Measurements from ENCODE around the gene ACTN4.
A peak's percentile ranks its signal among the peaks of the same experiment; 100 is the strongest.

Gene ACTN4

GRCh38 chr19:38733493-38734175 is 86.2 kb downstream of the ACTN4 start:
- Histone ChIP-seq H3K36me3 (ENCODE audit: insufficient read depth, low read length) (peaks cover 14% of the 10 kb centered on the region; the same call in 1 of the 2 replicates), H3K27me3 (ENCODE audit: insufficient read depth, low read length, poor library complexity, severe bottlenecking) (no peaks in the 10 kb centered on the region), H3K9me2 (replicated peaks; ENCODE audit: low read depth, low read length) (no peaks in the 10 kb centered on the region), H3K4me2 (ENCODE audit: low read depth, low read length, poor library complexity, severe bottlenecking) (peak overlapping the region; percentile 94), H3K4me1 (ENCODE audit: insufficient read depth, low read length, poor library complexity, severe bottlenecking) (peaks cover 24% of the 10 kb centered on the region), H3K4me3 (ENCODE audit: low read length, poor library complexity, severe bottlenecking) (peak overlapping the region; percentile 63), H3K9me3 (ENCODE audit: insufficient read depth, low read depth, low read length) (no peaks in the 10 kb centered on the region), H3K9ac (ENCODE audit: low read depth, low read length, poor library complexity, severe bottlenecking) (peak overlapping the region; percentile 60), H3F3A (ENCODE audit: low read depth) (no peaks in the 10 kb centered on the region), H3K79me2 (ENCODE audit: insufficient read depth, low read length) (no peaks in the 10 kb centered on the region), H4K20me1 (ENCODE audit: insufficient read depth, low read length, poor library complexity, severe bottlenecking) (peaks cover 3% of the 10 kb centered on the region), H2AFZ (ENCODE audit: low read length) (no peak overlapping the region)
- no peak for TF ChIP-seq EZH2phosphoT487 (IDR thresholded peaks at IDR 0.05; ENCODE audit: borderline replicate concordance)
- TF ChIP-seq, protein P1, sequence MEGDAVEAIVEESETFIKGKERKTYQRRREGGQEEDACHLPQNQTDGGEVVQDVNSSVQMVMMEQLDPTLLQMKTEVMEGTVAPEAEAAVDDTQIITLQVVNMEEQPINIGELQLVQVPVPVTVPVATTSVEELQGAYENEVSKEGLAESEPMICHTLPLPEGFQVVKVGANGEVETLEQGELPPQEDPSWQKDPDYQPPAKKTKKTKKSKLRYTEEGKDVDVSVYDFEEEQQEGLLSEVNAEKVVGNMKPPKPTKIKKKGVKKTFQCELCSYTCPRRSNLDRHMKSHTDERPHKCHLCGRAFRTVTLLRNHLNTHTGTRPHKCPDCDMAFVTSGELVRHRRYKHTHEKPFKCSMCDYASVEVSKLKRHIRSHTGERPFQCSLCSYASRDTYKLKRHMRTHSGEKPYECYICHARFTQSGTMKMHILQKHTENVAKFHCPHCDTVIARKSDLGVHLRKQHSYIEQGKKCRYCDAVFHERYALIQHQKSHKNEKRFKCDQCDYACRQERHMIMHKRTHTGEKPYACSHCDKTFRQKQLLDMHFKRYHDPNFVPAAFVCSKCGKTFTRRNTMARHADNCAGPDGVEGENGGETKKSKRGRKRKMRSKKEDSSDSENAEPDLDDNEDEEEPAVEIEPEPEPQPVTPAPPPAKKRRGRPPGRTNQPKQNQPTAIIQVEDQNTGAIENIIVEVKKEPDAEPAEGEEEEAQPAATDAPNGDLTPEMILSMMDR (conservative IDR thresholded peaks at IDR 0.05; ENCODE audit: low read length) = no peak

- peak overlapping the region; percentile 94 for H3K4me2 ChIP-seq (ENCODE audit: low read depth, low read length, poor library complexity, severe bottlenecking)
- H3K9ac ChIP-seq (ENCODE audit: low read depth, low read length, poor library complexity, severe bottlenecking) = peak overlapping the region; percentile 60
- peak overlapping the region; percentile 63 for H3K4me3 ChIP-seq (ENCODE audit: low read length, poor library complexity, severe bottlenecking)
Observed at GRCh38 chr19:38734176-38734425, 86.7 kb downstream of the ACTN4 start.

GRCh38 chr19:38734426-38735256 is 87.2 kb downstream of the ACTN4 start:
- Histone ChIP-seq H2AFZ (ENCODE audit: low read length) (peak overlapping the region; percentile 80), H3F3A (ENCODE audit: low read depth) (no peaks in the 10 kb centered on the region), H3K4me3 (ENCODE audit: low read length, poor library complexity, severe bottlenecking) (peak overlapping the region; percentile 63), H3K79me2 (ENCODE audit: insufficient read depth, low read length) (no peaks in the 10 kb centered on the region), H3K9me2 (replicated peaks; ENCODE audit: low read depth, low read length) (no peaks in the 10 kb centered on the region), H3K9ac (ENCODE audit: low read depth, low read length, poor library complexity, severe bottlenecking) (peak overlapping the region; percentile 60), H3K27me3 (ENCODE audit: insufficient read depth, low read length, poor library complexity, severe bottlenecking) (no peaks in the 10 kb centered on the region), H4K20me1 (ENCODE audit: insufficient read depth, low read length, poor library complexity, severe bottlenecking) (peaks cover 3% of the 10 kb centered on the region), H3K36me3 (ENCODE audit: insufficient read depth, low read length) (peaks cover 8% of the 10 kb centered on the region; the same call in 1 of the 2 replicates), H3K4me1 (ENCODE audit: insufficient read depth, low read length, poor library complexity, severe bottlenecking) (peaks cover 24% of the 10 kb centered on the region), H3K9me3 (ENCODE audit: insufficient read depth, low read depth, low read length) (no peaks in the 10 kb centered on the region), H3K4me2 (ENCODE audit: low read depth, low read length, poor library complexity, severe bottlenecking) (peak overlapping the region; percentile 94)
- TF ChIP-seq, protein P1 (conservative IDR thresholded peaks at IDR 0.05; ENCODE audit: low read length) = no peak
- TF ChIP-seq EZH2phosphoT487 (IDR thresholded peaks at IDR 0.05; ENCODE audit: borderline replicate concordance) = no peak

More at GRCh38 chr19:38734176-38734425, 86.7 kb downstream of the ACTN4 start:
- Histone ChIP-seq H3K27me3 (ENCODE audit: insufficient read depth, low read length, poor library complexity, severe bottlenecking) (no peaks in the 10 kb centered on the region), H3K4me1 (ENCODE audit: insufficient read depth, low read length, poor library complexity, severe bottlenecking) (peaks cover 24% of the 10 kb centered on the region), H3F3A (ENCODE audit: low read depth) (no peaks in the 10 kb centered on the region), H2AFZ (ENCODE audit: low read length) (peak overlapping the region; percentile 80), H3K9me2 (replicated peaks; ENCODE audit: low read depth, low read length) (no peaks in the 10 kb centered on the region), H3K9me3 (ENCODE audit: insufficient read depth, low read depth, low read length) (no peaks in the 10 kb centered on the region), H3K79me2 (ENCODE audit: insufficient read depth, low read length) (no peaks in the 10 kb centered on the region), H4K20me1 (ENCODE audit: insufficient read depth, low read length, poor library complexity, severe bottlenecking) (peaks cover 3% of the 10 kb centered on the region), H3K36me3 (ENCODE audit: insufficient read depth, low read length) (peaks cover 9% of the 10 kb centered on the region; the same call in 1 of the 2 replicates)
- no peak for TF ChIP-seq EZH2phosphoT487 (IDR thresholded peaks at IDR 0.05; ENCODE audit: borderline replicate concordance)
- TF ChIP-seq, protein P1 (conservative IDR thresholded peaks at IDR 0.05; ENCODE audit: low read length) = no peak
